ENCODE data around the gene PRPH. TPM values are rescaled to one million over a fixed set of nuclear protein-coding genes. Genes with fewer than 3 reads are reported as not detected.

The PRPH gene
- total and polyA plus RNA-seq, 10 of the 15 experiments (the other 5 are each of a cell fraction or from before 2014, with no cell fraction given): 0.09 to 0.45 (median 0.19) TPM; not detected in 3

- no peak for TF ChIP-seq CEBPZ (IDR thresholded peaks at IDR 0.05; ENCODE audit: low read depth, low read length)
- TF ChIP-seq EP300 (IDR thresholded peaks at IDR 0.05; ENCODE audit: borderline replicate concordance in 1 of 2, control insufficient read depth in 1 of 2, low read depth in 2 of 2, low read length in 2 of 2): no peak
- no peak for TF ChIP-seq HDGF (IDR thresholded peaks at IDR 0.05)
- no peak for TF ChIP-seq ZBTB11 (CRISPR knock-in tag; IDR thresholded peaks at IDR 0.05)
- no peak for TF ChIP-seq SIX5 (IDR thresholded peaks at IDR 0.05; ENCODE audit: low read depth, low read length, severe bottlenecking)
- TF ChIP-seq GABPA (IDR thresholded peaks at IDR 0.05; ENCODE audit: low read depth): no peak
- no peak for TF ChIP-seq POLR2AphosphoS5 (IDR thresholded peaks at IDR 0.05; ENCODE audit: low read length)
- TF ChIP-seq ZNF24 (IDR thresholded peaks at IDR 0.05): no peak
Observed at GRCh38 chr12:49284672-49285071, 10.3 kb upstream of the PRPH start (continued).
